DND-41 (cell line): ENCODE measurements around the gene KBTBD4.

Experiments used
- ATAC-seq: fragments of 200-7000 bp; cut with Tn5 transposase; 3 replicates; pipeline ENCODE4 v1.9.1; 2021; ENCODE audit warnings: low read depth; ENCODE audit not compliant: insufficient read depth
- DNase-seq: peaks from one replicate; pipeline ENCODE4 v3.0.0-alpha.2; 2020
- H2AFZ ChIP-seq: 2 replicates; pipeline ENCODE4 v1.6.0; 2012; ENCODE audit warnings: low read depth, low read length
- H3K27ac ChIP-seq: 2 replicates; pipeline ENCODE4 v1.5.1; 2012; ENCODE audit warnings: low read length, inconsistent platforms
- H3K27me3 ChIP-seq: fragments of 200-600 bp; sonication (generic); 2 replicates; pipeline ENCODE4 v1.6.0; 2012; ENCODE audit warnings: low read length, mild to moderate bottlenecking, inconsistent platforms; ENCODE audit not compliant: insufficient read depth, poor library complexity
- H3K36me3 ChIP-seq: 2 replicates; pipeline ENCODE4 v1.5.1; 2012; ENCODE audit warnings: low read length, inconsistent platforms; ENCODE audit not compliant: insufficient read depth
- H3K4me1 ChIP-seq: 2 replicates; pipeline ENCODE4 v1.5.1; 2012; ENCODE audit warnings: mild to moderate bottlenecking, low read length; ENCODE audit not compliant: insufficient read depth
- H3K4me2 ChIP-seq: 2 replicates; pipeline ENCODE4 v1.6.0; 2012; ENCODE audit warnings: mild to moderate bottlenecking, moderate library complexity, low read length, inconsistent platforms; ENCODE audit not compliant: insufficient read depth
- H3K4me3 ChIP-seq, 2 experiments: fragments of 200-600 bp in 1 of 2; shearing (Covaris generic) in 1 of 2; 2 replicates each; pipeline ENCODE4 v1.5.1; 2012 to 2016; ENCODE audit warnings: inconsistent platforms in 2 of 2, low read length in 2 of 2, mild to moderate bottlenecking in 2 of 2, low read depth in 1 of 2, moderate library complexity in 1 of 2
- H3K79me2 ChIP-seq: 2 replicates; pipeline ENCODE4 v1.6.0; 2012; ENCODE audit warnings: low read length, inconsistent platforms; ENCODE audit not compliant: insufficient read depth
- H3K9ac ChIP-seq: 2 replicates; pipeline ENCODE4 v1.6.0; 2012; ENCODE audit warnings: low read depth, mild to moderate bottlenecking, inconsistent platforms, low read length, moderate library complexity
- H3K9me3 ChIP-seq: 2 replicates; pipeline ENCODE4 v1.5.1; 2012; ENCODE audit warnings: low read length, moderate library complexity, mild to moderate bottlenecking, inconsistent platforms; ENCODE audit not compliant: insufficient read depth, severe bottlenecking
- H4K20me1 ChIP-seq: 2 replicates; pipeline ENCODE4 v1.6.0; 2012; ENCODE audit warnings: low read length; ENCODE audit not compliant: insufficient read depth
- CTCF ChIP-seq: IDR thresholded peaks from 2 replicates; pipeline ENCODE4 v1.5.1; 2012; ENCODE audit warnings: borderline replicate concordance, low read length, moderate library complexity, mild to moderate bottlenecking; ENCODE audit not compliant: poor library complexity, severe bottlenecking; ENCODE audit errors: extremely low read depth
- EZH2 ChIP-seq: IDR thresholded peaks from 3 replicates; pipeline ENCODE4 v1.6.1; 2012; ENCODE audit warnings: borderline replicate concordance, low read depth, mild to moderate bottlenecking, moderate library complexity, low read length, inconsistent platforms; ENCODE audit not compliant: severe bottlenecking

Gene KBTBD4

GRCh38 chr11:47534704-47535251 is 44.0 kb downstream of the KBTBD4 start:
- H3K36me3 ChIP-seq = peaks cover 34% of the 10 kb centered on the region
- no peak for DNase-seq
- peaks cover 90% of the 10 kb centered on the region for H4K20me1 ChIP-seq
- H3K27ac ChIP-seq = no peak overlapping the region
- H3K9me3 ChIP-seq = no peaks in the 10 kb centered on the region
- no peak for ATAC-seq
- no peak overlapping the region for H3K4me3 ChIP-seq
- TF ChIP-seq EZH2 (no peak), CTCF (no peak)
- no peak overlapping the region for H3K9ac ChIP-seq
- H3K4me2 ChIP-seq = no peak overlapping the region
- no peaks in the 10 kb centered on the region for H3K27me3 ChIP-seq
- no peaks in the 10 kb centered on the region; the same call in 1 of the 2 replicates for H3K4me1 ChIP-seq
- peaks cover 100% of the 10 kb centered on the region for H3K79me2 ChIP-seq
- no peak overlapping the region for H2AFZ ChIP-seq

GRCh38 chr11:47533690-47534151 is 45.0 kb downstream of the KBTBD4 start:
- Histone ChIP-seq H3K27ac (no peak overlapping the region), H3K79me2 (peaks cover 100% of the 10 kb centered on the region), H3K27me3 (no peaks in the 10 kb centered on the region), H3K4me1 (no peaks in the 10 kb centered on the region; the same call in 1 of the 2 replicates), H3K4me2 (no peak overlapping the region), H2AFZ (no peak overlapping the region), H3K36me3 (peaks cover 40% of the 10 kb centered on the region), H3K9ac (no peak overlapping the region), H3K9me3 (no peaks in the 10 kb centered on the region), H3K4me3 (no peak overlapping the region), H4K20me1 (peaks cover 91% of the 10 kb centered on the region)
- TF ChIP-seq CTCF = no peak
- no peak for TF ChIP-seq EZH2
- DNase-seq (no peak), ATAC-seq (no peak)

- no peak for TF ChIP-seq CTCF
- TF ChIP-seq EZH2 = no peak
- Histone ChIP-seq H4K20me1 (peaks cover 92% of the 10 kb centered on the region), H3K4me2 (no peak overlapping the region), H3K27me3 (no peaks in the 10 kb centered on the region), H3K4me3 (no peak overlapping the region), H3K36me3 (peaks cover 42% of the 10 kb centered on the region), H3K9me3 (no peaks in the 10 kb centered on the region), H3K4me1 (no peaks in the 10 kb centered on the region), H3K27ac (no peak overlapping the region), H2AFZ (no peak overlapping the region), H3K79me2 (peaks cover 100% of the 10 kb centered on the region), H3K9ac (no peak overlapping the region)
- no peak for ATAC-seq
- no peak for DNase-seq
Observed at GRCh38 chr11:47532597-47533213, 46.1 kb downstream of the KBTBD4 start.
